ENCODE measurements around the gene LAMB1.
"Not testable (repeated sequence)": the region's sequence is repeated elsewhere in the genome, so short reads cannot be mapped to it uniquely, and the experiment has no call there.

LAMB1 gene

GRCh38 chr7:107944411-107945169 is 58.4 kb downstream of the LAMB1 start:
- no peak for DNase-seq

- DNase-seq = no peak
Measured at GRCh38 chr7:107943018-107943417, 59.9 kb downstream of the LAMB1 start.

- no peak for DNase-seq
Measured at GRCh38 chr7:107940951-107941350, 62.0 kb downstream of the LAMB1 start.

- no peak for DNase-seq
Measured at GRCh38 chr7:107939573-107940489, 63.1 kb downstream of the LAMB1 start.

- DNase-seq = no peak
Measured at GRCh38 chr7:107938456-107939250, 64.3 kb downstream of the LAMB1 start.

- no peak for DNase-seq
Measured at GRCh38 chr7:107937531-107937930, 65.4 kb downstream of the LAMB1 start.

- no peak for DNase-seq
Measured at GRCh38 chr7:107936312-107936711, 66.6 kb downstream of the LAMB1 start.

GRCh38 chr7:107934991-107935770 is 67.8 kb downstream of the LAMB1 start:
- no peak for DNase-seq

- DNase-seq = no peak
Measured at GRCh38 chr7:107933386-107934013, 69.5 kb downstream of the LAMB1 start.

- DNase-seq = no peak
Measured at GRCh38 chr7:107932805-107933204, 70.2 kb downstream of the LAMB1 start.

GRCh38 chr7:107931740-107932515 is 71.0 kb downstream of the LAMB1 start:
- no peak for DNase-seq

GRCh38 chr7:107926481-107926880 is 76.5 kb downstream of the LAMB1 start:
- DNase-seq = no peak

GRCh38 chr7:107924841-107925504 is 78.0 kb downstream of the LAMB1 start:
- no peak for DNase-seq

GRCh38 chr7:107922886-107923285 is 80.1 kb downstream of the LAMB1 start:
- DNase-seq = no peak

- DNase-seq = not testable (repeated sequence)
Measured at GRCh38 chr7:107921826-107922225, 81.1 kb downstream of the LAMB1 start.

GRCh38 chr7:107920048-107920772 is 82.8 kb downstream of the LAMB1 start:
- DNase-seq = no peak

- DNase-seq = no peak
Measured at GRCh38 chr7:107918948-107919347, 84.0 kb downstream of the LAMB1 start.

- no peak for DNase-seq
Measured at GRCh38 chr7:107917763-107918651, 85.0 kb downstream of the LAMB1 start.

- DNase-seq = no peak
Measured at GRCh38 chr7:107915541-107915940, 87.4 kb downstream of the LAMB1 start.
